Measurements from ENCODE around the gene MAP2K6.

- no peak for TF ChIP-seq CTCF (IDR thresholded peaks at IDR 0.05)
- TF ChIP-seq POLR2A (IDR thresholded peaks at IDR 0.05): no peak
These were observed 7.6 kb upstream of the MAP2K6 start for GRCh38 chr17:69406941-69407340.

Measured in Peyer's patch (tissue), 4 donors.